ENCODE results near the gene ZFR. TPM values are rescaled to one million over a fixed set of nuclear protein-coding genes. Genes with fewer than 3 reads are reported as not detected.

ZFR gene
- polyA plus RNA-seq, 1 of the 3 experiments (the other 2 are of a cell fraction), result 24.6 TPM

- Histone ChIP-seq H4K20me1 (ENCODE audit: insufficient read depth) (peaks cover 74% of the 10 kb centered on the region), H3K79me2 (ENCODE audit: insufficient read depth) (peaks cover 100% of the 10 kb centered on the region), H3K9me3 (peaks cover 6% of the 10 kb centered on the region; the same call in 1 of the 2 replicates), H3K27ac (ENCODE audit: low read depth in 2 of 2, low read length in 1 of 2) (no peak overlapping the region), H3F3A (replicated peaks; ENCODE audit: insufficient read depth) (peaks cover 17% of the 10 kb centered on the region), H3K4me1 (ENCODE audit: control insufficient read depth in 1 of 2, insufficient read depth in 2 of 2, low read depth in 1 of 2, low read length in 1 of 2) (no peaks in the 10 kb centered on the region), H3K4me2 (no peak overlapping the region), H3K9ac (no peak overlapping the region), H3K36me3 (replicated peaks in 1 of 2; ENCODE audit: control insufficient read depth in 1 of 2, insufficient read depth in 2 of 2, low read length in 1 of 2) (peaks cover 8 to 54% of the 10 kb centered on the region in 2 experiments), H2AFZ (ENCODE audit: low read depth) (no peak overlapping the region), H3K4me3 (ENCODE audit: low read depth in 2 of 2, low read length in 1 of 2) (no peak overlapping the region), H3K27me3 (ENCODE audit: insufficient read depth) (no peaks in the 10 kb centered on the region), H3K9me2 (no peaks in the 10 kb centered on the region)
- no peak for DNase-seq
- ChIA-PET POLR2A (no interaction called here), CTCF (no interaction called here)
- 93% methylated on average over 4 of the region's 4 CpGs for WGBS (ENCODE audit: low lambda C conversion rate)
- TF ChIP-seq ZBTB33 (IDR thresholded peaks at IDR 0.05; ENCODE audit: borderline replicate concordance, low read depth), result no peak
- TF ChIP-seq POLR2AphosphoS5 (IDR thresholded peaks at IDR 0.05; ENCODE audit: low read depth, low read length), result no peak
- no peak for TF ChIP-seq MXI1 (IDR thresholded peaks at IDR 0.05; ENCODE audit: low read depth, low read length)
- TF ChIP-seq NRF1 (IDR thresholded peaks at IDR 0.05; ENCODE audit: low read depth, low read length), result no peak
- no peak for TF ChIP-seq JUND (IDR thresholded peaks at IDR 0.05)
- no peak for TF ChIP-seq USF1 (IDR thresholded peaks at IDR 0.05; ENCODE audit: borderline replicate concordance, low read depth)
- TF ChIP-seq EZH2phosphoT487 (IDR thresholded peaks at IDR 0.05; ENCODE audit: borderline replicate concordance, low read depth), result no peak
- no peak for TF ChIP-seq CTCF (IDR thresholded peaks at IDR 0.05)
- TF ChIP-seq RFX5 (IDR thresholded peaks at IDR 0.05; ENCODE audit: low read length), result no peak
- no peak for TF ChIP-seq TAF1 (IDR thresholded peaks at IDR 0.05; ENCODE audit: borderline replicate concordance, low read depth, low read length)
Observed at GRCh38 chr5:32428426-32428825, 16.1 kb downstream of the ZFR start.

- H3K79me2 ChIP-seq (ENCODE audit: insufficient read depth), result peaks cover 100% of the 10 kb centered on the region
- TF ChIP-seq ELF1 (IDR thresholded peaks at IDR 0.05) (no peak), POLR2AphosphoS5 (IDR thresholded peaks at IDR 0.05; ENCODE audit: low read depth, low read length) (no peak), NFIC (IDR thresholded peaks at IDR 0.05; ENCODE audit: borderline replicate concordance) (no peak), RAD21 (IDR thresholded peaks at IDR 0.05; ENCODE audit: low read length) (no peak), RCOR1 (IDR thresholded peaks at IDR 0.05; ENCODE audit: low read length) (no peak), ZBTB33 (IDR thresholded peaks at IDR 0.05; ENCODE audit: borderline replicate concordance, low read depth) (no peak), MXI1 (IDR thresholded peaks at IDR 0.05; ENCODE audit: low read depth, low read length) (no peak), MEF2A (IDR thresholded peaks at IDR 0.05; ENCODE audit: borderline replicate concordance, low read depth) (no peak), FOXM1 (IDR thresholded peaks at IDR 0.05; ENCODE audit: low read depth) (no peak), SIN3A (IDR thresholded peaks at IDR 0.05; ENCODE audit: borderline replicate concordance, low read depth, low read length) (no peak), SMC3 (IDR thresholded peaks at IDR 0.05; ENCODE audit: low read depth, low read length) (no peak), RXRA (IDR thresholded peaks at IDR 0.05; ENCODE audit: borderline replicate concordance, low read depth) (no peak), TAF1 (IDR thresholded peaks at IDR 0.05; ENCODE audit: borderline replicate concordance, low read depth, low read length) (no peak)
Observed at GRCh38 chr5:32426440-32427151, 17.9 kb downstream of the ZFR start.

More at GRCh38 chr5:32426440-32427151, 17.9 kb downstream of the ZFR start:
- no peaks in the 10 kb centered on the region for H3K9me2 ChIP-seq
- H3F3A ChIP-seq (replicated peaks; ENCODE audit: insufficient read depth), result peaks cover 17% of the 10 kb centered on the region
- peaks cover 74% of the 10 kb centered on the region for H4K20me1 ChIP-seq (ENCODE audit: insufficient read depth)
- no peak for DNase-seq
- POLR2A ChIA-PET, result no interaction called here
- H3K27ac ChIP-seq (ENCODE audit: low read depth in 2 of 2, low read length in 1 of 2), result no peak overlapping the region
- no peak overlapping the region for H3K9ac ChIP-seq
- 94% methylated on average over 7 of the region's 7 CpGs for WGBS (ENCODE audit: low lambda C conversion rate)
- no peak overlapping the region for H3K4me3 ChIP-seq (ENCODE audit: low read depth in 2 of 2, low read length in 1 of 2)
- CTCF ChIA-PET, result no interaction called here
- H3K36me3 ChIP-seq (replicated peaks in 1 of 2; ENCODE audit: control insufficient read depth in 1 of 2, insufficient read depth in 2 of 2, low read length in 1 of 2), result peaks cover 8 to 56% of the 10 kb centered on the region in 2 experiments
- no peak overlapping the region for H3K4me2 ChIP-seq
- H3K27me3 ChIP-seq (ENCODE audit: insufficient read depth), result no peaks in the 10 kb centered on the region
- H3K9me3 ChIP-seq, result peaks cover 6% of the 10 kb centered on the region; the same call in 1 of the 2 replicates
- no peak overlapping the region for H2AFZ ChIP-seq (ENCODE audit: low read depth)
- no peaks in the 10 kb centered on the region; a peak in 1 of 4 replicates for H3K4me1 ChIP-seq (ENCODE audit: control insufficient read depth in 1 of 2, insufficient read depth in 2 of 2, low read depth in 1 of 2, low read length in 1 of 2)
